Measurements from ENCODE around the gene KLHL36. TPM values are rescaled to one million over a fixed set of nuclear protein-coding genes. Genes with fewer than 3 reads are reported as not detected.

KLHL36 gene
- total RNA-seq, 1 donor from 2014 or later, result 51.6 TPM

DNA sequence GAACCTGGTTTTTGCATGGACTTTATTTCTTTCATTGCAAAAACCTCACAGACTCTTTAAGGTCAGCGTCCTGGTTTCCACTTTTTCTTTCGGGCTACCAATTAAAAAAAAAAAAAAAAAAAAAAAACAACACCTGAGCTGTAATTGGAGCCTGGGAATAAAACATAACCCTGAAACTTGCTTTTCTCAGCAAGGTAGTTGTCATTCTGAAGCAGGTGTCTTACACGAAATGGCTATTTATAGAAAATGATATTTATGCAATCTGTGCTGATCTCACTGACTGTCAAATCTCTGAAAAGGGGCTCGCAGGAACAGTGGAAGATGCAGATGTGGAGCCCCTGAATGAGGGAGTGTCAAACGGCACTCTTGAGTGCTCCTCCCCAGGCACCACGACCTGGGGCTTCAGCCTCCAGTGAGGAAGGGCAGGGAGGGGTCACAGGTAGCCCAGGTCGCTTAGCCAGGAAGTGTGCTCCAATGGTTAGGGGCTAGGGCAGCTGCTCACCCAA, 20.0 kb upstream of the KLHL36 start:
- Mint-ChIP-seq H3K4me1 (peaks cover under 1% of the 10 kb centered on the region), H3K27me3 (ENCODE audit: low read depth) (no peaks in the 10 kb centered on the region), H3K9me3 (no peaks in the 10 kb centered on the region), H3K4me3 (no peak overlapping the region), H3K27ac (no peak overlapping the region), H3K36me3 (no peaks in the 10 kb centered on the region)
- TF ChIP-seq, protein P1, sequence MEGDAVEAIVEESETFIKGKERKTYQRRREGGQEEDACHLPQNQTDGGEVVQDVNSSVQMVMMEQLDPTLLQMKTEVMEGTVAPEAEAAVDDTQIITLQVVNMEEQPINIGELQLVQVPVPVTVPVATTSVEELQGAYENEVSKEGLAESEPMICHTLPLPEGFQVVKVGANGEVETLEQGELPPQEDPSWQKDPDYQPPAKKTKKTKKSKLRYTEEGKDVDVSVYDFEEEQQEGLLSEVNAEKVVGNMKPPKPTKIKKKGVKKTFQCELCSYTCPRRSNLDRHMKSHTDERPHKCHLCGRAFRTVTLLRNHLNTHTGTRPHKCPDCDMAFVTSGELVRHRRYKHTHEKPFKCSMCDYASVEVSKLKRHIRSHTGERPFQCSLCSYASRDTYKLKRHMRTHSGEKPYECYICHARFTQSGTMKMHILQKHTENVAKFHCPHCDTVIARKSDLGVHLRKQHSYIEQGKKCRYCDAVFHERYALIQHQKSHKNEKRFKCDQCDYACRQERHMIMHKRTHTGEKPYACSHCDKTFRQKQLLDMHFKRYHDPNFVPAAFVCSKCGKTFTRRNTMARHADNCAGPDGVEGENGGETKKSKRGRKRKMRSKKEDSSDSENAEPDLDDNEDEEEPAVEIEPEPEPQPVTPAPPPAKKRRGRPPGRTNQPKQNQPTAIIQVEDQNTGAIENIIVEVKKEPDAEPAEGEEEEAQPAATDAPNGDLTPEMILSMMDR (IDR thresholded peaks at IDR 0.05; ENCODE audit: unreplicated experiment), result no peak
- DNase-seq (ENCODE audit: low spot score in 2 of 2, unreplicated experiment in 2 of 2), result no peak

DNA sequence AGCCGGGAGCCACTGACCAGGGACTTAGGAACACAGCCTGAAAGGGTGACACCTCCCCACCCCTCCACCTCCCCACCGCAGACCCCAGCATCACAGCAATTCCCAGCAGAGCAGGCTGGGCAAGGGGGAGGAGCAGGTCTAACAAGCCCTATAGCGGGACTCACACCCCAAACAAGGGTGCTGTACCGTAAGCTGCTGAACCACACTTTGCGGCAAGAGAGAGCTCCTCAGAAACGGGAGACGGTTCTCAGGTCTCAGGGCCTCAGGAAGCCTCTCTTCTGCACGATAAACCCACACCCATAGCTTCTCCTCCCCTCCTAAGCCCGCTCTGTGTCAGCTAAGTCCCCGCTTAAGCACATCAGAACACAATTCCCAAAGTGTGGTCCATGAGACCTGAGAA, 18.7 kb upstream of the KLHL36 start:
- Mint-ChIP-seq H3K36me3 (no peaks in the 10 kb centered on the region), H3K4me1 (peaks cover 7% of the 10 kb centered on the region), H3K27ac (no peak overlapping the region), H3K4me3 (no peak overlapping the region), H3K9me3 (no peaks in the 10 kb centered on the region), H3K27me3 (ENCODE audit: low read depth) (no peaks in the 10 kb centered on the region)
- DNase-seq (ENCODE audit: low spot score in 2 of 2, unreplicated experiment in 2 of 2), result no peak
- TF ChIP-seq, protein P1 (IDR thresholded peaks at IDR 0.05; ENCODE audit: unreplicated experiment), result no peak

DNA sequence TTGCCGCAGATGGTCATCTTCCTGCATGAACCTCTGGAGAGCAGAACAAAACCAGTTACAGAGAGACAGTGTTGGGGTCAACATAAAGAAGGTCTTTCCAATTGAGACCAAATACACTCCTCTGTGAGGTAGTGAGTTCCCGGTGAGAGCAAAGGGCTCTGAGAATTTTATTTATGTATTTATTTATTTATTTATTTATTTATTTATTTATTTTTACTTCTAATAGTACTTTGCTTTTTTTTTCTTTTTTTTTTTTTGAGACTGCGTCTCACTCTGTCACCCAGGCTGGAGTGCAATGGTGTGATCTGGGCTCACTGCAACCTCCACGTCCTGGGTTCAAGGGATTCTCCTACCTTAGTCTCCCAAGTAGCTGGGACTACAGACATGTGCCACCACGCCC, 18.3 kb upstream of the KLHL36 start:
- H3K27me3 Mint-ChIP-seq (ENCODE audit: low read depth), result no peaks in the 10 kb centered on the region
- TF ChIP-seq, protein P1 (IDR thresholded peaks at IDR 0.05; ENCODE audit: unreplicated experiment), result no peak
- no peaks in the 10 kb centered on the region for H3K36me3 Mint-ChIP-seq
- DNase-seq (ENCODE audit: low spot score in 2 of 2, unreplicated experiment in 2 of 2), result no peak
- no peak overlapping the region for H3K4me3 Mint-ChIP-seq
- no peak overlapping the region for H3K27ac Mint-ChIP-seq
- H3K4me1 Mint-ChIP-seq, result peaks cover 7% of the 10 kb centered on the region
- H3K9me3 Mint-ChIP-seq, result no peaks in the 10 kb centered on the region

DNA sequence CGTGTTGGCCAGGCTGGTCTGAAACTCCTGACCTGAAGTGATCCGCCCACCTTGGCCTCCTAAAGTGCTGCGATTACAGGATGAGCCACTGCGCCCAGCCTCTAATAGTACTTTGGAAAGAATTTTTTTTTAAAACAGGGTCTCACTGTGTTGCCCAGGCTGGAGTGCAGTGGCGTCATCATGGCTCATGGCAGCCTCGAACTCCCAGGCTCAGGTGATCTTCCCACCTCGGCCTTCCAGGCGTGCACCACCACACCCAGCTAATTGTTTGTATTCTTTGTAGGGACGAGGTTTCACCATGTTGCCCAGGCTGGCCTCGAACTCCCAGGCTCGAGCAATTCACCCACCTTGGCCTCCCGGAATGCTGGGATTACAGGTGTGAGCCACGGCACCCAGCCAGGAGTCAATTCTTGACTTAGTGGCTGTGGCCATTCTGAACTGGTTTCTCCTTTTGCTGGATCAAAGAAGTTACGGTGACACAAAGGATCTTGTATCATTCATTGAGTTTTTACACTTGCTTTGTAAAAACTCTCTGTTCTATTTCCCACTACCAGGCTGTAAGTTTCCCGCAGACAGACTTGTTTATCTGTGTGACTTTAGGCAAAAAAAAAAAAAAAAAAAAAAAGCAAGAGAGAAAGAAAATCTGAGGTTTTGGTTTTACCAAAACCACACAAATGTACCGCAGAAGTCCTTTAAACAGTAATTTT, 17.7 kb upstream of the KLHL36 start:
- H3K36me3 Mint-ChIP-seq, result no peaks in the 10 kb centered on the region
- H3K27ac Mint-ChIP-seq, result no peak overlapping the region
- H3K4me3 Mint-ChIP-seq, result no peak overlapping the region

DNA sequence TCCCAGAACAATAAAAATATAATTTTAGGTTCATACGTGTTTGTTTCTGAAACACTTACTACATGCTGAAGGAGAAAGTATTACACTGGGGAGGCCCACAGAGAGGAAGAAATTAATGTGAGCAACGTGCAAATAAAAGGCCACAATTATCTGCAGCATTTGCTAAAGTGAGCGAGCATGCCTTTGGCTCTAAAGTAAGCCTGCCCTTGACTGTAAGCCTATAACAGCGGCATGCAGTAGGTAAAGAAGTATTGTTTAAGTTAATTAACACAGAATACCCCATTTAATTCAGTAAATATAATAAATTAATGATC, 17.2 kb upstream of the KLHL36 start:
- Mint-ChIP-seq H3K4me3 (no peak overlapping the region), H3K27me3 (ENCODE audit: low read depth) (no peaks in the 10 kb centered on the region), H3K9me3 (no peaks in the 10 kb centered on the region), H3K4me1 (peaks cover 7% of the 10 kb centered on the region), H3K36me3 (no peaks in the 10 kb centered on the region), H3K27ac (no peak overlapping the region)
- DNase-seq (ENCODE audit: low spot score in 2 of 2, unreplicated experiment in 2 of 2), result no peak
- TF ChIP-seq, protein P1 (IDR thresholded peaks at IDR 0.05; ENCODE audit: unreplicated experiment), result no peak

More for the DNA sequence above, 17.7 kb upstream of the KLHL36 start:
- no peak for DNase-seq (ENCODE audit: low spot score in 2 of 2, unreplicated experiment in 2 of 2)
- H3K27me3 Mint-ChIP-seq (ENCODE audit: low read depth), result no peaks in the 10 kb centered on the region
- H3K9me3 Mint-ChIP-seq, result no peaks in the 10 kb centered on the region
- peaks cover 7% of the 10 kb centered on the region for H3K4me1 Mint-ChIP-seq
- TF ChIP-seq, protein P1 (IDR thresholded peaks at IDR 0.05; ENCODE audit: unreplicated experiment), result no peak
